Kasumi-1 (cell line): ENCODE results near the gene FPGT.
"Not testable (repeated sequence)": the region's sequence is repeated elsewhere in the genome, so short reads cannot be mapped to it uniquely, and the experiment has no call there.

Experiments
- DNase-seq, 2 experiments: peaks; one replicate each; lab custom pipeline; 2025; lab: John Stamatoyannopoulos, UW

Gene FPGT

DNA sequence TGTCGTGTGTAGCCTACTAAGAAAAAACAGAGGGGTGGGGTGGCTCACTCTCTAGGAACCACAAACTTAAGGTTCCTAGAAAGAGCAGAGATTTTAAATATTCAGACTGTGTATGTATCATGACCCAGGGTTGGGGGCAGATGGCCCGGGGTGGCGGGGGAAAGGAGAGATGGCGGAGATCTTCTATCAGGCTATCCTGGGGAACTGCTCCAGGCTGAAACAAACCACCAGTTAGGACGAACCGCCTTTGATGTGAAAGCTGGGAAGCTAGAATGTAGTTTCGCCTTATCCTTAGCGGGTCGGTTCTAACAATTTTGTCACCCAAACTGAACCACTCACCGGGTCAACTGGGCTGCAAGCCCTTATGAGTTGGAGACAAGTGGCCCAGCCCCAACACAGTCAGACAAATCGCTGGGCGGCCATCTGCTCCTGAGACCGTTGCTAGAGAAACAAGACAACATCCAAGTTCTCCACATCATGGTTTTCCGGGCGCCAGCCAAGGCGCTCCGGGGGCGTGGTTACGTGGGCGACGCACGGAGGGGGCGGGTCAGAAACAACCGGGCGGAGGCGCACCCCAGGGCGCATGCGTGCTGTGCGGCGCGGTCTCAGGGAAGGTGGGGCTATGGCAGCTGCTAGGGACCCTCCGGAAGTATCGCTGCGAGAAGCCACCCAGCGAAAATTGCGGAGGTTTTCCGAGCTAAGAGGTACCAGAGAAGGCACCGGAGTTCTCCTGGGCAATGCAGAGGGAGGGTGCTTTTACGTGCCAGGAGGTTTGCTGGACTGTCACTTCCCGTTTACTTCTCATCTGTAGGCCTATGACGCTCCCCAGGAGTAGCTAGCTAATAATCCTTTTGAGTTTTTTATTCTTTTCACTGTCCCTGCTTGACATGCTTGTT, at the start of gene FPGT, which contains the start of gene LRRIQ3:
TSS of gene FPGT (plus strand) at position 586 of the 896 bp plus-strand sequence. CDS start at position 623, 37 bp downstream.
TSS of gene LRRIQ3 (minus strand) at position 520 of the 896 bp plus-strand sequence. CDS start 14,492 bp downstream, outside the sequence.
- DNase-seq, result peak; percentile 94 to 99

DNA sequence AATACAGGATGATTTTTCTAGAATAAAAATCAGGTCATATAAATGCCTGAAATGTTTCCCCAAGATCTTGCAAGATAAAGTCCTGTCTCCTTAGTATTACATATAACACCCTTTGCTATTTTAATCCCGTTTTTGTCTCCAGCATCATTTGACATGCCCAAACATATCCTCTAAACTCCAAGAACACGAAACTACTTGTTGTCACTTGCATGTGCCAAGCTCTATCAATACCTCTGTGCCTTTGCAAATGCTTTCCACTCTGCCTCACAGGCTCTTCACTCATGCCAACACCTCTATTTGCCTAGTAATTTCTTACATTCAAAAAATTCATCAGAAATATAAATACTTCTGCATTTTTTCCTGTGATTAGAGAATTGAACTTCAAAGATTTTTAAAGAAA, 38.0 kb upstream of the FPGT start:
- no peak for DNase-seq

- no peak for DNase-seq
Measured at GRCh38 chr1:74161497-74161896, 36.5 kb upstream of the FPGT start.

- DNase-seq, result no peak
Measured at GRCh38 chr1:74162333-74162732, 35.7 kb upstream of the FPGT start.

GRCh38 chr1:74174423-74174822, 23.6 kb upstream of the FPGT start:
- DNase-seq, result not testable (repeated sequence)

DNA sequence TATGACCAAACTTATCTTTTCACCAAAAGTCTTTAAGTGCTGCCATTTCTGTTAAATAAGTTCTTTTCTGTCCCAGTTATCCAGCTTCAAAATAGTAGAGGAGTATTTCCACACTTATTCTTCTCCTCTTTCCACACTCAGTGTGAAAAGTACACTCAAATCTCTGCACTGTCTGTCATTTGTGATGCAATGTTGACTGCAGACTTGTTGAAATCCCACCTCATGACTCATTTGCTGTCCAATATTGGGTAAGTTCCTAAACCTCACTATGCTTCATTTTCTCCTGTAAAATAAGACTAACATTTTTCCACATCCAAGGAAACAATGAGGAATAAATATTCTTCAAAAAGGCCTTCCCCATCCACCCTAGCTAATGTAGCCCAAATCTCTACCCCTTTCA, 17.6 kb upstream of the FPGT start:
- no peak for DNase-seq

DNA sequence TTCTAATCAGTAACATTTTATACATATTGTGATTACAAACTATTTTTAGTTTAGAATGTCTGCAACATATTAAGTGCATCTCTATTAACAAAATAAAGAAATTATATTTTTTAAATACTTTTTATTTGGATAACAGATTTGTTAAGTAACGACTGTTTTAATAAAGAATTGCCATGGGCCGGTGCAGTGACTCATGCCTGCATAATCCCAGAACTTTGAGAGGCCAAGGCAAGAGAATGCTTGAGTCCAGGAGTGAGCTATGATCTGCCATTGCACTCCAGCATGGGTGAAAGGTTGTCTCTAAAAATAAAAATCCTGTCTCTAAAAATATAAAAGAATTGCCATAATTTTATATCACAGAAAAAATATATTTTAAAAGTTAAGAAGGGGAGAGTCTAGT, 4.1 kb upstream of the FPGT start:
- DNase-seq, result no peak

DNA sequence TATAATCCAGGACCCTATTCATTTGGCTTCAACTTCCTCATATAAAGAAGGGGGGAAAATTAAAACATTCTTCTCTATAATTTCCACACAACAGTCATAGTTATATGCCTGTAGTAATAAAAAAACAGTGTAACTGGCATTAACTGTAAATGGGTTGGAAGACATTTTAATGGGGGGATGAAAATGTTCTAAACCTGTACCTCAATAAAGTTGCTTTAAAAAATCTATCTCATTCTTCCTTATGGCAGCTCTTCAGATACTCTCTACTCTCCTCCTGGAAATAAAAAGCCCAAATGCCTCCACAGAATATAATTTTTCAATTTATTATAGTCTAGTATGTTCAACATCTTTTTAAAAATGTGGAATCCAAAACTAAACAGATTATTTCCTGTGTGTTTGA, 2.7 kb upstream of the FPGT start:
- DNase-seq, result no peak

DNA sequence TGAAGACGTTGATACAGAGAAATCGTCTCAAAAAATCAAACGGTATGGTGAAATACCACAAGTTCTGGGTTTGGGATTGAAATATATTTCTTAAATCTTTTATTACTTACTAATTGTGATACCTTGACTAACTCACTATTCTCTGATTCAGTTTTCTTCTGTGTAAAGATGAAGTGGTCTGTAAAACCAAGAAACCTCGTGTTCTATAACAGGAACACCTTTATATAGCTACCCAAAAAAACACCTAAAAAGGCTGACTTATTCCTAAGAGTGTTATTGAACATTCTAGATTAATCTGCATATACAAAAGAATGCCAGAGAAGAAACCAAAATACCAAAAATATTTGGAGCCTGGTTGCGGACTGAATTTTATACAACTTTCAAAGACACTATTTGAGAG, 787 bp upstream of the FPGT start:
- DNase-seq, result no peak

- DNase-seq, result peak; percentile 73 to 85
Measured at GRCh38 chr1:74199504-74199903, 1.5 kb downstream of the FPGT start.

DNA sequence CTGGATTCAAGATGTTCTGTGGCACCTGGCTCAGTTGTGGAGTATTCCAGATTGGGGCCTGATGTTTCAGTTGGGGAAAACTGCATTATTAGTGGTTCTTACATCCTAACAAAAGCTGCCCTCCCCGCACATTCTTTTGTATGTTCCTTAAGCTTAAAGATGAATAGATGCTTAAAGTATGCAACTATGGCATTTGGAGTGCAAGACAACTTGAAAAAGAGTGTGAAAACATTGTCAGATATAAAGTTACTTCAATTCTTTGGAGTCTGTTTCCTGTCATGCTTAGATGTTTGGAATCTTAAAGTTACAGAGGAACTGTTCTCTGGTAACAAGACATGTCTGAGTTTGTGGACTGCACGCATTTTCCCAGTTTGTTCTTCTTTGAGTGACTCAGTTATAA, 7.2 kb downstream of the FPGT start:
- DNase-seq, result no peak

DNA sequence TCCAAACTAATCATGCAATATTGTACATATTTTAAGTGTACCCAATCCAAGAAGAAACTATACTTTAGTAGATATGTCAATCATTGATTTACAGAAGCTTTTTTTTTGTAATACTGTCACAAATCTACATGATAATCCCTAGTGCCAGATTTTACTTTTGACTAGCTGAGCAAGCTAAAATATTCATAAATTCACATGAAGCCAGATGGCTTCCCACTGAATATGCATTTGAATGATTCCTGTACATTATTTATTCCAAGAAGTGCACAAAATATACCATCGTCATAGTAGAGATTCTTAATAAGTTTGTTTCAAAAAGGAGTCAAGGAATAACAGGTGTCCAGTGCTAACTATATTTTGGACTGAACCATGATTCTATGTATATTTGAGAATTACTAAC, 17.2 kb downstream of the FPGT start:
- no peak for DNase-seq

GRCh38 chr1:74222701-74223100, 24.7 kb downstream of the FPGT start:
- no peak for DNase-seq

- DNase-seq, result no peak
Measured at GRCh38 chr1:74223453-74223852, 25.4 kb downstream of the FPGT start.

DNA sequence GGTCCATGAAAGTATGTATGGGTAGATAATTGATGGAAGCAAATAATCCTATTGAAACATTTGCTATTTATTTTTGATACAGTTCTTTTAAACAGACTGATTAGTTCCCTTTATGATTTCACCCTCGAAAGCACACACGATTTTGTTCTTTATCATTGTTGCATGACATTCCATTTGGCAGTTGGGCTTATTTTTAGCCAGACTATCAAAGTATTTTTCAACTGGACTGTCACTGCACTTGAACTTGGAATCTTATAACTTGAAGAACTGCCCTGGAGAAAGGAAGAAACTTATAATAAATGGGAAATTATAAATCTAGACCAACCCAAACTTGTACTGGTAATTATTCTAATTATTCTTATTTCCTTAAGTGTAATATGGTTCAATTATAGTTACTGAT, 37.1 kb downstream of the FPGT start, which contains the start of gene TNNI3K:
TSS of gene TNNI3K (plus strand) at position 235 of the 400 bp plus-strand sequence. CDS start at position 300, 65 bp downstream.
- no peak for DNase-seq

GRCh38 chr1:74236440-74236839, 38.4 kb downstream of the FPGT start:
- DNase-seq, result no peak

DNA sequence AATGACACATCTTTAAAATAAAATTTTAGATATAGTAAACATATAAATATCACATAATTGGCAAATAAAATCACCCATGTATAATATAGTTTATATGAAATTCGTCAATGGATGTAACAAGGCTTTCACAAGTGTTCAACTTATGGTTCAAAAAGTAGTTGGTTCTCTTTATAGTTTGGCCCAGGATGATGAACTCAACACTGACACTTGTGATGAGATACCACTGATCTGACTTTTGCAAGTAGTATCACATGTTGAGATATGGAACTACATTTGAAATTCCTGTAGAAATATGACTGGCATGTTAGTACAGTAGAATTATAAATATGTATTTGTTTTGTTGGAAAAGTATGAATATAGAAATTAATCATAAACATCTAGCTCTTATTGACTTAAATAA, 39.0 kb downstream of the FPGT start:
- no peak for DNase-seq

DNA sequence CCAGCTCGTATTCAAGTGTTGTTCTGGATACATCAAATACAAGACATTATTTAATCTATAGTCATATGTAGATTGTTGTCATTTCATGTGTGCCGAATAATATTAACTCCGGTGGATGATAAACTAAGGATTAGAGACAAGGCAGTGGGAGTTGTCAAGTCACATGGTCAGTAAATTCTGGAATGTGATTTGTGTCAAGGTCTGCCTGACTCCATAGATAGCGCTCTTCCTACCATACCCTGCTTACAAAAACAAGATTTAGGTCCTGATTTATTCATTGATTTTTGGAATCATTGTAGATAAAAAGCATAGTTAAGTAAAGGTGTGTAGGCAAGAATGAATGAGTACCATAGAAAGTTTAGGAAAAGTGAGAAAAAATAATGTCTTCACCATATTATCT, 39.7 kb downstream of the FPGT start:
- DNase-seq, result no peak

- DNase-seq, result no peak
Measured at GRCh38 chr1:74245168-74245772, 47.2 kb downstream of the FPGT start.

GRCh38 chr1:74246315-74246714, 48.3 kb downstream of the FPGT start:
- no peak for DNase-seq

- no peak for DNase-seq
Measured at GRCh38 chr1:74247881-74248528, 50.0 kb downstream of the FPGT start.

- DNase-seq, result not testable (repeated sequence)
Measured at GRCh38 chr1:74253243-74253824, 55.3 kb downstream of the FPGT start.
